OCI-LY7 (cell line): ENCODE data around the gene ROS1.

ENCODE experiments used
- EZH2phosphoT487 ChIP-seq: fragments of 200-600 bp; sonication (generic); IDR thresholded peaks from 2 replicates; pipeline ENCODE4 v1.6.1; 2018; ENCODE audit warnings: low read depth, borderline replicate concordance, mild to moderate bottlenecking, mixed run types, antibody characterized with exemption, low read length, moderate library complexity, mixed read lengths
- TF ChIP-seq, protein P1 (sequence below): fragments of 200-600 bp; sonication (generic); conservative IDR thresholded peaks from 2 replicates; pipeline ENCODE4 v1.5.1; 2014; ENCODE audit warnings: mild to moderate bottlenecking, antibody characterized with exemption, low read length, moderate library complexity, mixed read lengths

DNA sequence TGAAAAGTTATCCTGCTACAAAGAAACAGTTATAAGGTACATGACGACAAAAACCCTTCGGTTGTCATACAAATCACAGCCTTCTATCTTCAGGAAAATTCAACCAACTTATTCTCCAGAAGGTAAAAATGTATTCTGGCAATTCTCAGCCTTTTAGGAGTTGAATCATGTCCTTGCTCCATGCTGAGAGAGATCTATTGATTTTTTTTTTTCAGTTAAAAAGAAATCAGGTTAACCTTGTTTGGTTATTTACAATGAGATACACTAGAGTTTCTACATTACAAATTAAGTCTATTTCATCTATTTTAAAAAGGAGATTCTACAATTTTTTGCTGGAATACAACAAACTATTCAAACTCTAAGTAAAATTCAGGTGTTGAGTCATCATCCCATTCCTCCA, 45.4 kb downstream of the ROS1 start:
- no peak for TF ChIP-seq EZH2phosphoT487
- TF ChIP-seq, protein P1, sequence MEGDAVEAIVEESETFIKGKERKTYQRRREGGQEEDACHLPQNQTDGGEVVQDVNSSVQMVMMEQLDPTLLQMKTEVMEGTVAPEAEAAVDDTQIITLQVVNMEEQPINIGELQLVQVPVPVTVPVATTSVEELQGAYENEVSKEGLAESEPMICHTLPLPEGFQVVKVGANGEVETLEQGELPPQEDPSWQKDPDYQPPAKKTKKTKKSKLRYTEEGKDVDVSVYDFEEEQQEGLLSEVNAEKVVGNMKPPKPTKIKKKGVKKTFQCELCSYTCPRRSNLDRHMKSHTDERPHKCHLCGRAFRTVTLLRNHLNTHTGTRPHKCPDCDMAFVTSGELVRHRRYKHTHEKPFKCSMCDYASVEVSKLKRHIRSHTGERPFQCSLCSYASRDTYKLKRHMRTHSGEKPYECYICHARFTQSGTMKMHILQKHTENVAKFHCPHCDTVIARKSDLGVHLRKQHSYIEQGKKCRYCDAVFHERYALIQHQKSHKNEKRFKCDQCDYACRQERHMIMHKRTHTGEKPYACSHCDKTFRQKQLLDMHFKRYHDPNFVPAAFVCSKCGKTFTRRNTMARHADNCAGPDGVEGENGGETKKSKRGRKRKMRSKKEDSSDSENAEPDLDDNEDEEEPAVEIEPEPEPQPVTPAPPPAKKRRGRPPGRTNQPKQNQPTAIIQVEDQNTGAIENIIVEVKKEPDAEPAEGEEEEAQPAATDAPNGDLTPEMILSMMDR = no peak
